AG04449 (cell line): ENCODE data around the gene MSANTD3.

Experiments used
- CTCF ChIA-PET: fragments of 350-600 bp; formaldehyde crosslinking; extraction: SDS; loops from one replicate; lab custom pipeline; 2021; ENCODE audit warnings: antibody characterized with exemption; lab: Yijun Ruan, JAX
- POLR2A ChIA-PET: fragments of 400-600, 350-600 bp; formaldehyde crosslinking; extraction: SDS; loops from one replicate; lab custom pipeline; 2020; ENCODE audit warnings: antibody characterized with exemption, inconsistent platforms; lab: Yijun Ruan, JAX
- DNase-seq: peaks from one replicate; pipeline ENCODE4 v3.0.0-alpha.2; 2010; ENCODE audit warnings: low read depth, low spot score
- H3K4me3 ChIP-seq: 2 replicates; pipeline ENCODE4 v1.5.1; 2011; ENCODE audit warnings: low read depth, mild to moderate bottlenecking, control low read depth, low read length
- CTCF ChIP-seq: IDR thresholded peaks from one replicate; pipeline ENCODE4 v1.5.1; 2011; ENCODE audit warnings: mild to moderate bottlenecking, moderate library complexity, low read length, control low read depth, inconsistent platforms; ENCODE audit not compliant: insufficient read depth; ENCODE audit errors: missing control alignments

Gene MSANTD3

DNA sequence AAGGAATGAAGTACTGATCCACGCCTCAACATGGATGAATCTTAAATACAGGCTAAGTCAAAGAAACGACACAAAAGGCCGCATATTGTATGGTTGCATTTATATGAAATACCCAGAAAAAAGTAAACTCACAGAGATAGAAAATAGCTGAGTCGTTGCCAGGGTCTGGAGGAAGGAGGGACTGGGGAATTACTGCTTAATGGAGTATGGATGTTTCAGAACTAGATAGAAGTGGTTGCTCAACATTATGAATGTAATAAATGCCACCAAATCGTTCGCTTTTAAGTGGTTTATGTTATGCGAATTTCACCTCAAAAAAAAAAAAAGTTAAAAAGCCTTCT lies 784 bp upstream of the MSANTD3 start:
- no peak for DNase-seq
- no peak for TF ChIP-seq CTCF
- H3K4me3 ChIP-seq = peak overlapping the region; percentile 76
- ChIA-PET POLR2A (interaction anchor here (1.3 kb wide), 1 partner anchor 12 kb away, joined by 5 read pairs; no protein-coding TSS in a partner anchor), CTCF (interaction anchor here (0.7 to 2.3 kb wide), 7 partner anchors 10 to 169 kb away, joined by 3 to 9 read pairs (median 5); no protein-coding TSS in a partner anchor)

DNA sequence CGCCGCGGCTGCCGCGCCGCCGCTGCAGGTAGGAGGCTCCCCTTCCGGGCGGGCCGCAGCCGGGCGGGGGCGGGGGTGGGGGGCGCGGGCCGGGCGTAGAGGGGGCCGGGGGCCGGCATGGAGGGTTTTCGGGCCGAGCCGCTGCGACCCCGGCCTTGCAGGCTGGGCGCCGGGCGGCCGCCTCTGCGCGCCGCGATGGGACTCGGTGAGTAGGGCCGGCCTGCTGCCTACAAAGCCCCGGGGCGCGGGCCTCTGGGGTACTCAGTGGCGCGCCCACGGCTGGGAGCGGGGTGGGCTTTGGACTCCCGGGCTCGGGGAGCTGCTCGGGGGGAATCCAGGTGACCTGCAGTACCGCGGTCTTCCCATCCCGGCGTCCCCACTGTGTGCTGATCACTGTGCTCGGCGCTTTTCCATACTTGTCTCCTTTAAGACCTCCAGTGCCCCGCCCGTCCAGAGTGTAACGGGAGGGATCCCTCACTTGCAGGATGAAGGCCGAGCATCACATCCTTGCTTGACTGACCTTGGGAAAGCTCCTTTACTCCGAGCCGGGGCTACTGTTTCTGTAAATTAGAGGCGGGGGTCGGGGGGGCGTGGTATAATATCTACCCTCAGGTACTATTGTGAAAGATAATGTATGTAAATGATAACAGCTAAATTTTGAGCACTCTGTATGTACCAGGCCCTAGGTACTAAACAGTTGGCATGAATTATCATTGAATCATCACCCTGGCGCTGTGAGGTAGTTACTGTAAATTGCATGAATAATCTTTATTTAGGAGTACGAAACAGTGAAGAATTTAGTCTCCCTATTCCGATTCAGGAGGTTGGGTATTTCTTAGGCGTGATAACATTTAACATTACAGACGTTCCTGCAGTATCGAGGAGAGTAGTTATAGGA lies 672 bp downstream of the MSANTD3 start:
- no peak for TF ChIP-seq CTCF
- no peak for DNase-seq
- ChIA-PET POLR2A (interaction anchor here (1.3 kb wide), 1 partner anchor 14 kb away, joined by 5 read pairs; no protein-coding TSS in a partner anchor), CTCF (interaction anchor here (0.6 to 2.3 kb wide), 8 partner anchors 10 to 168 kb away, joined by 3 to 9 read pairs (median 4); no protein-coding TSS in a partner anchor)
- H3K4me3 ChIP-seq = peak overlapping the region; percentile 76

DNA sequence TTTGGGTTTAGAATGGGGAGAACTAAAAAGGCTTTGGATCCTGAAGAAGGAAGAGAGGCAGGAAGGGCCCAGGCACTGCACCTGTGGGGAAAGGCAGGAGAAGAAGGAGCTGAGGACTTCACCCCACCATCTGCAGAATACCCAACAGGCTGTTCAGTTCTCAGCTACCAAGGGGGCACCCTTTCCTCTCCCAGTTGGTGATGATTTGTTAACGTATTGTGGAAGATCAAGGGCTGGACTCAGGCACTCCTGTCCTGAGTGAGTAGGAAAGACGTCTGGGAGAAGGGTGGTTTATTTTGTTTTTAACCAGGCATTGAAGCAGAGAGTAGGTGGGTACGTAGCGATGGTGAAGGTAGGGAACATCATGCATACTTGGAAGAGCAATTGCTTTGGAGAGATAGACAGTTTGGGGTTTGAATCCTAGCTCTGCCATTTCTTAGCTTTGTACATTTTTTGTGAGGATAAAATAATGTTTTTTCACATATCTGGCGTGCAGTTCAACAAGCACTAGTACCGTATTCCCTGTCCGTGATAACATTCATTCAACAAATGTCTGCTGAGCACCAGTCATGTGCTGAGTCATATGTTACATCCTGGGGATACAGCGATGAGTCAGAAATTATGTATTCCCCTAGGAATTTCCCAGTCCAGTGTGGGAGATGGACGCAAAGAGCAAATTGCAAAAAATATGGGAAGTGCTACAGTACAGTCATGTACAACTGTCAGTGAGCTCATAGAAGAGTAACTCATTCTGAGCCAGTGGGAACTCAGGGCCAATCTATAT lies 2.1 kb downstream of the MSANTD3 start:
- ChIA-PET POLR2A (interaction anchor here (1.3 kb wide), 2 partner anchors 17 to 76 kb away, joined by 3 to 6 read pairs; partner anchors contain the start of gene TEX10), CTCF (interaction anchor here (1.1 to 2.1 kb wide), 8 partner anchors 9 to 1021 kb away, joined by 3 to 14 read pairs (median 4); no protein-coding TSS in a partner anchor)
- DNase-seq = peak; percentile 98
- TF ChIP-seq CTCF = no peak
- H3K4me3 ChIP-seq = peak overlapping the region; percentile 76

GRCh38 chr9:100430286-100430940 lies 3.5 kb downstream of the MSANTD3 start:
- no peak for DNase-seq
- ChIA-PET POLR2A (no interaction called here), CTCF (interaction anchor here (0.7 to 2.1 kb wide), 5 partner anchors 8 to 171 kb away, joined by 3 to 14 read pairs (median 6); no protein-coding TSS in a partner anchor)
- H3K4me3 ChIP-seq = peak overlapping the region; percentile 9
- TF ChIP-seq CTCF = no peak

- no peak for TF ChIP-seq CTCF
- DNase-seq = no peak
- no peak overlapping the region for H3K4me3 ChIP-seq
- ChIA-PET CTCF (interaction anchor here (0.8 to 2.3 kb wide), 4 partner anchors 8 to 107 kb away, joined by 3 to 5 read pairs (median 3); no protein-coding TSS in a partner anchor), POLR2A (no interaction called here)
Measured at GRCh38 chr9:100431886-100432285, 4.9 kb downstream of the MSANTD3 start.
